Activated CD8-positive, alpha-beta T cell treated with anti-CD3 and anti-CD28 coated beads for 36 hours (primary cell): Measurements from ENCODE around the gene KIAA0930. TPM values are rescaled to one million over a fixed set of nuclear protein-coding genes. Genes with fewer than 3 reads are reported as not detected.
A peak's percentile ranks its signal among the peaks of the same experiment; 100 is the strongest.

Experiments used
- ATAC-seq: fragments of 200-7000 bp; cut with Tn5 transposase; one replicate; pipeline ENCODE4 v1.10.0; 2021; ENCODE audit warnings: mild to moderate bottlenecking, moderate library complexity
- CTCF ChIA-PET: fragments of 350-600 bp; sonication (Branson Sonifier 250); formaldehyde crosslinking; loops from one replicate; lab custom pipeline; 2021; ENCODE audit warnings: antibody characterized with exemption; lab: Charles Lee
- POLR2A ChIA-PET: fragments of 350-600 bp; sonication (Branson Sonifier 250); formaldehyde crosslinking; loops from one replicate; lab custom pipeline; 2021; ENCODE audit warnings: antibody characterized with exemption; lab: Charles Lee
- DNase-seq: peaks from one replicate; pipeline ENCODE4 v3.0.0-alpha.2; 2020
- H3K27ac Mint-ChIP-seq: one replicate; pipeline ENCODE4 v1.8.0; 2021; ENCODE audit warnings: mild to moderate bottlenecking, mixed read lengths
- H3K27me3 Mint-ChIP-seq: one replicate; pipeline ENCODE4 v1.8.0; 2021; ENCODE audit warnings: mixed read lengths
- H3K36me3 Mint-ChIP-seq: one replicate; pipeline ENCODE4 v1.8.0; 2021; ENCODE audit warnings: low read depth, mixed read lengths
- H3K4me1 Mint-ChIP-seq: one replicate; pipeline ENCODE4 v1.8.0; 2021; ENCODE audit warnings: low read depth, mixed read lengths
- H3K4me3 Mint-ChIP-seq: one replicate; pipeline ENCODE4 v1.8.0; 2021; ENCODE audit warnings: mild to moderate bottlenecking, moderate library complexity, mixed read lengths
- H3K9me3 Mint-ChIP-seq: one replicate; pipeline ENCODE4 v1.8.0; 2021; ENCODE audit warnings: mixed read lengths
- intact Hi-C: fragments of 100-400 bp; cut with micrococcal nuclease; formaldehyde crosslinking; loops from one replicate; pipeline ENCODE4 v1.10.0; 2022
- total RNA-seq, 2 experiments: library from RNA; stranded (reverse); gene quantifications; one replicate each; pipeline ENCODE4 v1.2.3, GENCODE V29; 2021
- TF ChIP-seq, protein P1 (sequence below): fragments of 200-600 bp; IDR thresholded peaks from one replicate; pipeline ENCODE4 v1.8.0; 2022; ENCODE audit warnings: antibody characterized with exemption, mild to moderate bottlenecking

The KIAA0930 gene
- total RNA-seq, 2 experiments from 2014 or later, result 38.4 to 40.4 TPM

DNA sequence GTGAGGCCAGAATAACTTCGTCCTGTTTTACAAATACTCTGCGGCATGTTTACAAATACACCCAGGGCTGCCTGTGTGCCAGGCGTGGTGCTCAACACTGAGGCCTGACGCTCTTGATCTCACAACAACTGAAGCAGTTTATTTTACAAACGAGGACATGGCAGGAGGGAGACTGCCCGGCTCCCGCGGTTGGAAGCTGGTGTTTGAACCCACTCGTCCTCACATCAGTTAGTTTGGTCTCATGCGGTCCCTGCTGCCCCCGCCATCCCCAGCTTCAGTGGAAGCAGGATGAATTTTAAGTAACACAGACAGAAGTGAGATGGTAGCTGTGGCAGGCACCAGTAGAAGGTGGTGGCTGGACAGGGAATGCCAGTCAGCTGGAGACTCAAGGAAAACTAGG is 16.4 kb downstream of the KIAA0930 start:
- no peaks in the 10 kb centered on the region for H3K27me3 Mint-ChIP-seq

DNA sequence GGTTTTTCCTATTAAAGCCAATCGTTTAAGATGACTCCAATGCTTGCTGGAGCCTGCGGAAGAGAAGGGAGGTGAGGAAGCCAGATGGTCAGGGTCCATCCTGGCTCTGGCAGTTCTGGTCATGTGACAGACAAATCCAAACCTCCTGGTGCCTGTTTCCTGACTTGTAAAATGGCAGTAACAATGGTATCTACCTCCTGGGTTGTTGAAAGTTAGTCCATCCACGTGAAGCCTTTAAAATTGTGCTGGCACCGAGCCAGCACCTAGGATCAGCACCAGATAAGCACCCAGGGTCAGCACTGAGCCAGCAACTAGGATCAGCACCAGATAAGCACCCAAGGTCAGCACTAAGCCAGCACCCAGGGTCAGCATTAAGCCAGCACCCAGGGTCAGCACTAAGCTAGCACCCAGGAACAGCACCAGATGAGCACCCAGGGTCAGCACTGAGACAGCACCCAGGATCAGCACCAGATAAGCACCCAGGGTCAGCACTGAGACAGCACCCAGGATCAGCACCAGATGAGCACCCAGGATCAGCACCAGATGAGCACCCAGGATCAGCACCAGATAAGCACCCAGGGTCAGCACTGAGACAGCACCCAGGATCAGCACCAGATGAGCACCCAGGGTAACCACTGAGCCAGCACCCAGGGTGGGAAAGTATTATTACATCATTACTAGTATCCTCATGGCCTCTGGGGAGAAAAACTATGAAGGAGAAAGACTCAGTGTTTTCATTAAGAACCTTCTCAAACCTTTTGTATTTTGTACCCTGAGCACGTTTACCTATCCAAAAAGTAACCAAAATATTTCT is 17.2 kb downstream of the KIAA0930 start:
- CTCF ChIA-PET, result no interaction called here

More for the DNA sequence above, 16.4 kb downstream of the KIAA0930 start:
- Mint-ChIP-seq H3K27ac (no peak overlapping the region), H3K4me1 (peaks cover 25% of the 10 kb centered on the region), H3K4me3 (no peak overlapping the region), H3K9me3 (no peaks in the 10 kb centered on the region), H3K36me3 (no peaks in the 10 kb centered on the region)
- intact Hi-C loops, result no loop called here
- TF ChIP-seq, protein P1, sequence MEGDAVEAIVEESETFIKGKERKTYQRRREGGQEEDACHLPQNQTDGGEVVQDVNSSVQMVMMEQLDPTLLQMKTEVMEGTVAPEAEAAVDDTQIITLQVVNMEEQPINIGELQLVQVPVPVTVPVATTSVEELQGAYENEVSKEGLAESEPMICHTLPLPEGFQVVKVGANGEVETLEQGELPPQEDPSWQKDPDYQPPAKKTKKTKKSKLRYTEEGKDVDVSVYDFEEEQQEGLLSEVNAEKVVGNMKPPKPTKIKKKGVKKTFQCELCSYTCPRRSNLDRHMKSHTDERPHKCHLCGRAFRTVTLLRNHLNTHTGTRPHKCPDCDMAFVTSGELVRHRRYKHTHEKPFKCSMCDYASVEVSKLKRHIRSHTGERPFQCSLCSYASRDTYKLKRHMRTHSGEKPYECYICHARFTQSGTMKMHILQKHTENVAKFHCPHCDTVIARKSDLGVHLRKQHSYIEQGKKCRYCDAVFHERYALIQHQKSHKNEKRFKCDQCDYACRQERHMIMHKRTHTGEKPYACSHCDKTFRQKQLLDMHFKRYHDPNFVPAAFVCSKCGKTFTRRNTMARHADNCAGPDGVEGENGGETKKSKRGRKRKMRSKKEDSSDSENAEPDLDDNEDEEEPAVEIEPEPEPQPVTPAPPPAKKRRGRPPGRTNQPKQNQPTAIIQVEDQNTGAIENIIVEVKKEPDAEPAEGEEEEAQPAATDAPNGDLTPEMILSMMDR, result no peak
- DNase-seq, result no peak
- POLR2A ChIA-PET, result no interaction called here
- ATAC-seq, result no peak
- CTCF ChIA-PET, result interaction anchor here (1.2 kb wide), 1 partner anchor 15 kb away, joined by 3 read pairs; no protein-coding TSS in a partner anchor

DNA sequence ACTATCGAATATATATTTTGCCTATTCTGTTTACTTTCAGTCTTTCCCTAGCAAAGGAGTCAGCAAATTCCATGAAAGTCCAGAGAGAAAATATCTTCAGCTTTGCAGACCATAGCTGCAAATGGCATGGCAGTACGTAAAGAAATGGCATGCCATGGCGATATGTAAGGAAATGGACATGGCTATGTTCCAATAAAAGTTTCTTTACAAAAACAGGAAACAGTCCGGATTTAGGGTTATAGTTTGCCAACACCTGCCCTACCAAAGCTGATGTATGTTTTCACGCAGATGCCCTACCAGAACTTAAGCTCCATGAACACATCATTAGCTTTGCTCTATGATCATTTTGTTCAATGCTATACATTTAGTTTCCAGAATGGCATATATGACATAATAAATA is 19.5 kb downstream of the KIAA0930 start:
- ChIA-PET POLR2A (no interaction called here), CTCF (interaction anchor here (5.2 kb wide), 1 partner anchor 13 kb away, joined by 25 read pairs; no protein-coding TSS in a partner anchor)
- H3K36me3 Mint-ChIP-seq, result no peaks in the 10 kb centered on the region
- no peak for ATAC-seq
- no peaks in the 10 kb centered on the region for H3K9me3 Mint-ChIP-seq
- intact Hi-C loops, result no loop called here
- peaks cover 26% of the 10 kb centered on the region for H3K4me1 Mint-ChIP-seq
- no peak overlapping the region for H3K4me3 Mint-ChIP-seq
- DNase-seq, result no peak
- TF ChIP-seq, protein P1, result no peak
- no peak overlapping the region for H3K27ac Mint-ChIP-seq
- H3K27me3 Mint-ChIP-seq, result no peaks in the 10 kb centered on the region

More for the DNA sequence above, 17.2 kb downstream of the KIAA0930 start:
- Mint-ChIP-seq H3K27ac (no peak overlapping the region), H3K9me3 (no peaks in the 10 kb centered on the region), H3K27me3 (no peaks in the 10 kb centered on the region), H3K4me1 (peaks cover 32% of the 10 kb centered on the region), H3K36me3 (no peaks in the 10 kb centered on the region), H3K4me3 (no peak overlapping the region)
- DNase-seq (no peak), ATAC-seq (no peak)
- intact Hi-C loops, result no loop called here
- TF ChIP-seq, protein P1, result no peak
- POLR2A ChIA-PET, result no interaction called here

DNA sequence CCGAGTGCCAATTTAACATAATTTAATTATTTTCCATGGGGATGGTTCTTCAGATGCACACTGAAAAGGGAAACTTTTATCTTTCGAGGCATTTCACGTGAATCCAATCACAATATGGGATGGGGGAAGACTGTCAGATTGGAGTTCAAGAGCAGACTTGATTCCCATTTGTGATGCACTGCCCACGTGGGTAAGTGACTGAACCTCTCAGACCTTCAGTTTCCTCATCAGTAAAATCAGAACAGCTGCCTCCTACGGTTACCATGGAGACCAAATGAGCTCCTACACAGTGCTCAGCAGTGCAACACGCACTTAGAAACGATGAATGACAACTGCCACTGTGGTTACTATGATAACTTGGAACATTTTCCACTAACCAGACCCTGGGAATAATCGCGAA is 21.7 kb downstream of the KIAA0930 start:
- H3K4me1 Mint-ChIP-seq, result peaks cover 26% of the 10 kb centered on the region
- TF ChIP-seq, protein P1, result no peak
- ChIA-PET POLR2A (no interaction called here), CTCF (interaction anchor here (5.2 kb wide), 1 partner anchor 10 kb away, joined by 25 read pairs; no protein-coding TSS in a partner anchor)
- ATAC-seq (peak; percentile 93), DNase-seq (peak; percentile 60)
- H3K27me3 Mint-ChIP-seq, result no peaks in the 10 kb centered on the region
- H3K4me3 Mint-ChIP-seq, result no peak overlapping the region
- H3K9me3 Mint-ChIP-seq, result no peaks in the 10 kb centered on the region
- no peak overlapping the region for H3K27ac Mint-ChIP-seq
- H3K36me3 Mint-ChIP-seq, result no peaks in the 10 kb centered on the region
- intact Hi-C loops, result no loop called here

DNA sequence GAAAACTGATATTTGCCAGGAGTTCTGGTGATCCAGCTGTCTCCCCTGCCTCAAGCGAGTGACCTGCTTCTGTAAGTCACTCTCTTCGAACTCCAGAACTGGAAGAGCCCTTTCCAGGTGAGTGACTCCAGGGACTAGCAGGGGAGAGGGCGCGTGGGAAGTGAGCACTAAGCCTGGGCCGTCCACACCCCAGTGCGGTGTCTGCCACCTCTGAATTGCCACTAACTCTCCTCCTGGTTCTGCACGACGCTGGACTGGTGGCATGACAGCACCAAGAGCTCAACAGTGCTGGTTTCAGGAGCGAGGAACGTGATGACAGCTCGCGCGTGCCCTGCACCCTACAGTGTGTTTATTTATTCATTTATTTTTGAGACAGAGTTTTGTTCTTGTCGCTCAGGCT is 22.9 kb downstream of the KIAA0930 start:
- TF ChIP-seq, protein P1, result no peak
- peaks cover 24% of the 10 kb centered on the region for H3K4me1 Mint-ChIP-seq
- intact Hi-C loops, result no loop called here
- H3K9me3 Mint-ChIP-seq, result no peaks in the 10 kb centered on the region
- ATAC-seq (no peak), DNase-seq (no peak)
- no peaks in the 10 kb centered on the region for H3K36me3 Mint-ChIP-seq
- ChIA-PET CTCF (interaction anchor here (5.2 kb wide), 1 partner anchor 9 kb away, joined by 25 read pairs; no protein-coding TSS in a partner anchor), POLR2A (no interaction called here)
- H3K4me3 Mint-ChIP-seq, result no peak overlapping the region
- H3K27ac Mint-ChIP-seq, result no peak overlapping the region
- no peaks in the 10 kb centered on the region for H3K27me3 Mint-ChIP-seq
